GM21381 (cell line): ENCODE measurements around the gene STX18.
"Not testable (repeated sequence)": the region's sequence is repeated elsewhere in the genome, so short reads cannot be mapped to it uniquely, and the experiment has no call there.

ENCODE experiments used
- ATAC-seq: cut with Tn5 transposase; IDR thresholded peaks from one replicate; pipeline ENCODE4 v1.9.1; 2021; ENCODE audit warnings: mild to moderate bottlenecking, moderate library complexity; ENCODE audit not compliant: unreplicated experiment

The STX18 gene

DNA sequence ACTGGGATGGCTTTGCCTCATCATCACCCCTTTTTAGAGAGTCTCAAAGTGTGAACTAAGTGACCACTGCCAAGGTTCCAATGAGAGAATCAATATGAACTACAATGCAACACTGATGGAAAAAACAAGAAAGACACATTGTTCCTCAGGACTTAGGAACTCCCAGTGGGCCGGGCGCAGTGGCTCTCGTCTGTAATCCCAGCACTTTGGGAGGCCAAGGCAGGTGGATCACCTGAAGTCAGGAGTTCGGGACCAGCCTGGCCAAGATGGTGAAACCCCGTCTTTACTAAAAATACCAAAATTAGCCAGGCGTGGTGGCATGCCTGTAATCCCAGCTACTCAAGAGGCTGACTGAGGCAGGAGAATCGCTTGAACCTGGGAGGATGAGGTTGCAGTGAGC, 119.7 kb downstream of the STX18 start:
- not testable (repeated sequence) for ATAC-seq

- ATAC-seq: no peak
Measured at GRCh38 chr4:4421356-4421755, 120.5 kb downstream of the STX18 start.

DNA sequence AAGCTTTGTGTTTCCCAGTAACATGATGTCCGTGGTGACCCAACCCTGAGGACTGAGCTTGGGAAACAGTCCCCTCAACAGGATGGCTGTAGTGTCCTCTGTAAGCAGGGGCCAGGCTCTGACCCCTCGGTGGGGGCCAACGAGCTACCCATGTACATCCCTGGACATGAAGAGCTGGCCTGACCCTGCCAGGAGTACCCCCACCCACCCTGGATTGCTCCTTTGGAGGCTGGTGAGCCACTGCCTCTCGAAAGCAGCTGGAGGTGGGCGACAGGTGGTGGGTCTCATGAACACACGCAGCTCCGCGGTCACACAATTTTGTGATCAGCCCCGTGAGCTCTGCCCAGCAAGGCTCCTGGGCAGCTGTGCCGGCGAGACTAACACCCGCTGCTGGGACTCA, 121.4 kb downstream of the STX18 start:
- no peak for ATAC-seq

- no peak for ATAC-seq
Measured at GRCh38 chr4:4419896-4420295, 122.0 kb downstream of the STX18 start.

DNA sequence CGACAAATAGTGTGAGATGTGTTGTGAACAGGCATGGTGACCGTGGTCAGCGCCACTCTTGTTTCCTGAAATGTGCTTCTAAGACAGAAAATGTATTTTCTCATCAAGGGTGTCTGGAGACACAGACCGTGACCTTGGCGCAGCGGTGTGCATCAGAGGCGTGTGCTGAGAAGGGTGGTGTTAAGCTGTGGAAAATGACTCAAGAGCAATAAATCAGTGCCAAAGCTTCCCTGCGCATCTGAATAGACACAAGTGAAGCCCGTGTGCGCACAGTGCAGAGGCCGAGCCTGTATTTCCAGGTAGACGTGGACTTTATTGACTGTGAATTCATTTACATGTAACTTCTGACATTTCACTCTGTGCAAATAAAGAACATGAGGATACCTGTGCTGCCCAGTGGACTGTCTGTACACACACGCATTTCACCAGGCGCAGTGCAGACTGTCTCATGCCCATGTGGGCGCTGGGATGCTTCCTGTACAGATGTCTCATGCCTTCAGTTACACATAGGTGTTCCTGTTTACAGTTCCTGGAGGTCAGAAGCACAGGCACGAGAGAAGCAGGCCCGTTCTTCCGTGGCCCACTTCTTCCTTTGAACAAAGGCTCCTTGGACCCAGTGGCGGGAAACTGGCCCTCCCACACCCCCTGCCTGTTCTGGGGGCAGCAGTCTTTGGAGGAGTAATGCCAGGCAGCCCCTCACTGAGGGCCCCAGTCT, 123.0 kb downstream of the STX18 start:
- ATAC-seq: no peak

DNA sequence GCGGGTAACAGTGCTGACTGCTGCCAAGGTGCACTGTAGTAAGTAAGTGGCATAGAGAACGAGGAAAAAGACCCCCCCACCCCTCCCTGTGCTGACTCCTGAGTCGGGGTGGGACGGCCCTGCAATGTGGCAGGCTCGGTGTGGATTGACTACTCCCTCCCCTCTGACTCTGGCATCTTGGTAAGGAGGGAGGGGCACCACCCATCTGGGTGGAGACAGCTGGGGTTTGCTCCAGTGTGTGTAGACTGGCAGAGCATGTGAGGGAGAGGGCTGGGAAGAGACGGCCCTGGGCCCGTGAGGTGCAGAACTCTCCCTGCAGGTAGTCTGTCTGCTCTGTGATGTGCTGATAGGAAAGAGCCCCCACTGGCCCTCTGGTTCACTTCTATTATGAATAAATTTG, 124.0 kb downstream of the STX18 start:
- ATAC-seq: no peak

GRCh38 chr4:4416981-4417380, 124.9 kb downstream of the STX18 start:
- ATAC-seq: no peak

GRCh38 chr4:4415806-4416805, 125.7 kb downstream of the STX18 start:
- ATAC-seq: no peak

DNA sequence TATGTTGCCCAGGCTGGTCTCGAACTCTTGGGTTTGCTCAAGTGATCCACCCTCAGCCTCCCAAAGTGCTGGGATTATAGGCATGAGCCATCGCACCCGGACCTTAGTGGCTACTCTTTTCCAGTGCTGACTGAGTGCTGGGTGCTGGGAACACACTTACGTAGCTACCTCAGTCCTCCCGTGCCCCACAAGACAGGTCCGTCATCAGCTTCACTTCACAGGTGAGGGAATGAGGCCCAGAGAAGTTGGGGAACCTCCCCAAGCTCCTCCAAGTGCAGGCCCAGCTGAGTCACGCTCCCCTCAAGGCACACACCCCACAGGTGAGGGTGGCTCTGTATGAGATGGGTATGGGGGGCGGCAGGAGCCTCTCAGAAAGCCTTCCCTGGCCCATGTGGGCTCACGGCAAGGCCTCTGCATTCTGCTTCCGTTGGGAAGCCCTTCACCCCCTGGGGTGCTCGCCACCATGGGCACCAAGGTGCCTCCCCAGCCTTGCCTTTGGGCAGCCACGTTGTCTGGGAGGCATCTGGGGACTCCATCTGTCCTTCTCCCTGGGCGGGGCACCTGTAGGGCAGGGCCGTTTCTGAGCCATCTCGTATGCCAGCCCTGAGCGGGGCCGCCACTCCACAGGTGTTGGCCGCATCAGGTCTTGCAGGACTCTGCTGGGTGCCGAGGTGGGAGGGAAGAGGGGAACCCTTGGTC, 126.6 kb downstream of the STX18 start:
- no peak for ATAC-seq

DNA sequence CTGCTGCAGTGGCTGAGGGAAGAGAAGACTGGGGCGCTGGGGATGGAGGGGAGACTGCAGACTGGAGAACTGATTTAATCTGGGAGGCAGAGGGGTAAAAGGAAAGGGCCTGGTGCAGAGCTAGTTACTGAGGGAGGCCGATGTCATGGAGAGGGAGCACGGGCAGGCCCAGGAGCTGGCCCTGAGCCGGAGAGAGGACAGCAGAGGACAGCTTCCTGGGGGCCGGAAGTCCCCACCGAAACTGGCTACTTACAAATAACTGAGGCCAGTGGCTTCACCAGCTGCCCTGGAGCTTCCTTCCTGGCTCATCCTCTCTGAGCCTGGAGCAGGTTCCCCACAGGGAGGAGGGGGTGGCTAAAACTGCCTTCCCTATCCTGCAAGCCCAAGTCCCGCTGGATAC, 128.0 kb downstream of the STX18 start:
- ATAC-seq: no peak

- ATAC-seq: no peak
Measured at GRCh38 chr4:4413373-4413725, 128.5 kb downstream of the STX18 start.

GRCh38 chr4:4412641-4413372, 129.0 kb downstream of the STX18 start:
- no peak for ATAC-seq

GRCh38 chr4:4411906-4412305, 129.9 kb downstream of the STX18 start:
- ATAC-seq: no peak

DNA sequence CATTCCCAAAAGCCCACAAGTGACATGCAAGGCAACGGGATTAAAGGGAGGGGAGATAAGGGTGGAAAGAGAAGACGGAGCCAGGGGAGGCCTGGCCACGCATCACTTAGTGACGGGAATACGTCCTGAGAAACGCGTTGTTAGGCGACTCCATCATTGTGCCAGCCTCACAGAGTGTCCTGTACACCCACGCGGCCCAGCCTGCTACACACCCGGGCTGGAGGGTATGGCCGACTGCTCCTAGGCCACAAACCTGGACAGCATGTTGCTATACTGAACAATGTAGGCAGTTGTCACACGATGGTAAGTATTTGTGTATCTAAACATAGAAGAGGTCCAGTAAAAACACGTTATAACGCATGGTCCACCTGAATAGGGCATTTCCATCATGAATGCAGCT, 131.6 kb downstream of the STX18 start:
- no peak for ATAC-seq

GRCh38 chr4:4409416-4410115, 132.3 kb downstream of the STX18 start:
- ATAC-seq: no peak

DNA sequence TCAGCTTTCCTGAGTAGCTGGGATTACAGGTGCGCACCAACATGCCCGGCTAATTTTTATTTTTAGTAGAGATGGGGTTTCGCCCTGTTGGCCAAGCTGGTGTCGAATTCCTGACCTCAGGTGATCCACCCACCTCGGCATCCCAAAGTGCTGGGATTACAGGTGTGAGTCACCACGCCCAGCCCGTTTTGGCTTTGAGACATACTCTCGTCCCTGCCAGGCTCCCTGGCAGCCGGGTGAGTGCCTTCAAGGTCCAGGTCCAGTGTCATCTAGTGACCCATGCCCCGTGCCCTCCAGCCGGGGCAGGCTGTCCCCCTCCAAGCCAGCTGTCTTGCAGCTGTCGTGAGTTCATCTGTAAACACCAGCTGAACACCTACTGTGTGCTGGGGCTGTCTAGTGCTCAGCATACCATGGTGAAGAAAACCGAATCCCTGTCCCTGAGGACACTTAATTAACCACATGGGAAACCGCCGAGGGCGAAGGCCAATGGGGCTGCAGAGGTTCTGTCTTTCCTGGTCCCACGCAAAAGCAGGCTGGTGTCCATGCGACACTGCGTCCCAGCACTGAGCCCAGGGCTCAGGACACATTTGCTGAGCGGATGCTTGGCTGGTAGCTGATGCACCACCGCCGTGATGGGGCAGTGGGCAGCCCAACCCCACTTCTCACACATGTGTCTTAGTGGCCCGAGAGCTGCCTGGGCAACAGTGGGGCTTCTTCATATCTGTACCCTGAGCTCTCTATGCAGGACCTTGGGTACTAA, 133.1 kb downstream of the STX18 start:
- no peak for ATAC-seq

GRCh38 chr4:4408132-4408523, 133.7 kb downstream of the STX18 start:
- ATAC-seq: no peak

DNA sequence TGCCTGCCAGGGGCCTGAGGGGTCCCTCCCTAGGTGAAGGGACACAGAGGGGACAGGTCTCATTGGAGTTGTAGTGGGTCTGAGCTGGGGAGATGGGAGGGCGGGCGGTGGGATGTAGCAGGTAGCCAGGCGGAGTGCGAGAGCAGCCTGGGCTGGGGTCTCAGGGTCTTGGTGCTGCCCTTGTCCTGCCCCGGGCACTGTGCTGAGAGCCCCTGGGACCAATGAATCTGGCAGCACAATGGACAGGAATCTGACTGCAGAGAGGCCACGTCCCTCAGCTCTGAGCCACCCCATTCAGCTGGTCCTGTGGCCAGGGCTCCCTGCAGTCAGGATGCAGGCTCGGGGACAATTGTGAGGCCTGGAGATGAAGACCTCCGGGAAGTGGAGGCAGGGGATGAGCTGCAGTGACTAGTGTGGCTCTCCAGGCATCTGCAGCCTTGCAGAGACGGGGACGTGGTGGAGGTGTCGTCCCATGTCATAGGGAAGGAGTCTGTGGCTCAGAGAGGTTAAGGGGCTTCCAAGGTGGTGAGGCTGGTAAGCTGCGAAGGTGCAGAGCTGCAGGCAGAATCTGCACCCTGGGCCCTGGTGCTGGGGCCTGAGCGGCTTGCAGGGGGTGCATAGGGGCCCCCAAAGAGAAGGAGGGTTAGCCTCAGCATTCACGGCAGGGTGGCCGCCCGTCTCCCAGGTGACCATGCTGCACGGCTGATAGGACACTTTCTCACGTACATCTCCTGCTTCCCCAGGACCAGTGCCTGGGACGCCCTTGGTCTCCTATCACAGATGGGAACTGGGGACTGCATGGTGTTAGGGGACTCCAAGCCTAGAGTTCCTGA, 134.3 kb downstream of the STX18 start:
- ATAC-seq: no peak
